Measurements from ENCODE around the gene SEH1L. TPM values are rescaled to one million over a fixed set of nuclear protein-coding genes. Genes with fewer than 3 reads are reported as not detected.

The SEH1L gene
- total RNA-seq, 1 donor from 2014 or later = 37.5 TPM

- H3K27ac Mint-ChIP-seq (ENCODE audit: unreplicated experiment) = no peak overlapping the region
- no peaks in the 10 kb centered on the region for H3K27me3 Mint-ChIP-seq (ENCODE audit: low read depth)
- no peak for DNase-seq (ENCODE audit: low spot score)
- no peak for TF ChIP-seq CTCF (IDR thresholded peaks at IDR 0.05)
- peaks cover 15% of the 10 kb centered on the region for H3K36me3 Mint-ChIP-seq (ENCODE audit: low read depth)
- H3K4me1 Mint-ChIP-seq (ENCODE audit: low read depth) = peaks cover 3% of the 10 kb centered on the region
- peaks cover 2% of the 10 kb centered on the region for H3K9me3 Mint-ChIP-seq (ENCODE audit: low read depth)
- H3K4me3 Mint-ChIP-seq (ENCODE audit: unreplicated experiment) = no peak overlapping the region
Measured at GRCh38 chr18:12960395-12960794, 12.6 kb downstream of the SEH1L start.

DNA sequence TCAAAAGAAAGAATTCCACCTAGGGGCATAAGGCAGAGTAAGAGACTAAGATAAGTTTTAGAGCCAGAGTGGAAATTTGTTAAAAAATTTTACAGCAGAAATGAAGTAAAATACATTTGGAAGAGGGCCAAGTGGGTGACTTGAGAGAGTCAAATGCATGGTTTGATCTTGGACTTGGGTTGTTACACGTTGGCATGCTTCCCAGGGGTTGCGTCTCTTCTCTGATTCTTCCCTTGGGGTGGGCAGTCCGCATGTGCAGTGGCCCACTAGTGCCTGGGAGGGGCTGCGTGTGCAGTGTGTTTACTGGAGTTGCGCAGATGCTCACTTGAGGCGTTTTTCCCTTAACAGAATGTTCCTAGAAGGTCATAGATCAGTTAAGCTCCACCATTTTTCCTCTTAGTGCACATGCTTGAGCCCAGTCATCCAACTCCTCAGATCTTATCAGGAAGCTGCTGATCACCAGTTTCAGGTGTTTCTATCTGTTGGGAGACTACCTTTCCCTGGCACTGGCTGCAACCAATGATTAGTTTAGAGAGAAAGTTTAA is 13.1 kb downstream of the SEH1L start:
- H3K27me3 Mint-ChIP-seq (ENCODE audit: low read depth) = no peaks in the 10 kb centered on the region
- DNase-seq (ENCODE audit: low spot score) = no peak

GRCh38 chr18:12963069-12963468 is 15.3 kb downstream of the SEH1L start:
- peaks cover 2% of the 10 kb centered on the region for H3K9me3 Mint-ChIP-seq (ENCODE audit: low read depth)
- H3K36me3 Mint-ChIP-seq (ENCODE audit: low read depth) = peaks cover 20% of the 10 kb centered on the region
- DNase-seq (ENCODE audit: low spot score) = no peak
- H3K27me3 Mint-ChIP-seq (ENCODE audit: low read depth) = no peaks in the 10 kb centered on the region
- H3K27ac Mint-ChIP-seq (ENCODE audit: unreplicated experiment) = no peak overlapping the region
- H3K4me1 Mint-ChIP-seq (ENCODE audit: low read depth) = peaks cover 5% of the 10 kb centered on the region
- TF ChIP-seq CTCF (IDR thresholded peaks at IDR 0.05) = no peak
- no peak overlapping the region for H3K4me3 Mint-ChIP-seq (ENCODE audit: unreplicated experiment)

More for the DNA sequence above, 13.1 kb downstream of the SEH1L start:
- no peak for TF ChIP-seq CTCF (IDR thresholded peaks at IDR 0.05)
- Mint-ChIP-seq H3K36me3 (ENCODE audit: low read depth) (peaks cover 18% of the 10 kb centered on the region), H3K4me1 (ENCODE audit: low read depth) (peaks cover 3% of the 10 kb centered on the region), H3K4me3 (ENCODE audit: unreplicated experiment) (no peak overlapping the region), H3K27ac (ENCODE audit: unreplicated experiment) (no peak overlapping the region), H3K9me3 (ENCODE audit: low read depth) (peaks cover 2% of the 10 kb centered on the region)

DNA sequence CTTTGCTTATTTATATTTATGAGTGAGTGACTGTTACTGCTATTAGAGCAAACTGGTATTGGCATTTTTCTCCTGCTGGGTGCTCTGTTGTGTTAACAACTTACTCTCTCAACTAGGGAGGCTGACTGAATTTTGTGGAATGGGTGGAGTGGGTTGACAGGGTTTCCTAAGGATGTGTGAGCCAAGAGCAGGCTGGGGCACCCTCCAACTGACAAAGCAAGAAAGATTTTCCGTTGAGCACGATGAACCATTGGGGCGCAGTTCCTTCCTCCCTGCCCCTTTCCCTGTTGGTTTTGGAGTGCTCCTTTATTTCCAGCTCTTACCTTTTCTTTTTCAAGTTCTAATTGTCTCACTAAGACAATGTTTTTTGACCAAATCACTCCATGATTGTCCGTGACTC is 20.3 kb downstream of the SEH1L start:
- TF ChIP-seq CTCF (IDR thresholded peaks at IDR 0.05) = no peak
- DNase-seq (ENCODE audit: low spot score) = no peak
- Mint-ChIP-seq H3K27me3 (ENCODE audit: low read depth) (no peaks in the 10 kb centered on the region), H3K27ac (ENCODE audit: unreplicated experiment) (no peak overlapping the region), H3K4me3 (ENCODE audit: unreplicated experiment) (no peak overlapping the region), H3K4me1 (ENCODE audit: low read depth) (peaks cover 4% of the 10 kb centered on the region), H3K9me3 (ENCODE audit: low read depth) (no peaks in the 10 kb centered on the region), H3K36me3 (ENCODE audit: low read depth) (peaks cover 23% of the 10 kb centered on the region)

GRCh38 chr18:12968619-12969018 is 20.8 kb downstream of the SEH1L start:
- no peaks in the 10 kb centered on the region for H3K27me3 Mint-ChIP-seq (ENCODE audit: low read depth)
- H3K4me1 Mint-ChIP-seq (ENCODE audit: low read depth) = peaks cover 4% of the 10 kb centered on the region
- no peaks in the 10 kb centered on the region for H3K9me3 Mint-ChIP-seq (ENCODE audit: low read depth)
- no peak overlapping the region for H3K4me3 Mint-ChIP-seq (ENCODE audit: unreplicated experiment)
- no peak overlapping the region for H3K27ac Mint-ChIP-seq (ENCODE audit: unreplicated experiment)
- DNase-seq (ENCODE audit: low spot score) = no peak
- H3K36me3 Mint-ChIP-seq (ENCODE audit: low read depth) = peaks cover 21% of the 10 kb centered on the region
- TF ChIP-seq CTCF (IDR thresholded peaks at IDR 0.05) = no peak
